Inflammatory macrophage treated with lipopolysaccharide for 1 hour (primary cell): ENCODE measurements around the gene SLC36A1.
A peak's percentile ranks its signal among the peaks of the same experiment; 100 is the strongest.

Experiments used
- DNase-seq, 2 donors: peaks; one replicate each; pipeline ENCODE4 v3.0.0-alpha.2; 2020 to 2022

Gene SLC36A1

GRCh38 chr5:151451626-151452520, 4.5 kb downstream of the SLC36A1 start:
- peak; percentile 24 to 31 for DNase-seq

- no peak for DNase-seq
Observed at GRCh38 chr5:151454166-151454565, 6.8 kb downstream of the SLC36A1 start.

GRCh38 chr5:151454889-151455288, 7.5 kb downstream of the SLC36A1 start:
- no peak for DNase-seq

GRCh38 chr5:151456321-151456940, 9.0 kb downstream of the SLC36A1 start:
- DNase-seq = no peak

DNA sequence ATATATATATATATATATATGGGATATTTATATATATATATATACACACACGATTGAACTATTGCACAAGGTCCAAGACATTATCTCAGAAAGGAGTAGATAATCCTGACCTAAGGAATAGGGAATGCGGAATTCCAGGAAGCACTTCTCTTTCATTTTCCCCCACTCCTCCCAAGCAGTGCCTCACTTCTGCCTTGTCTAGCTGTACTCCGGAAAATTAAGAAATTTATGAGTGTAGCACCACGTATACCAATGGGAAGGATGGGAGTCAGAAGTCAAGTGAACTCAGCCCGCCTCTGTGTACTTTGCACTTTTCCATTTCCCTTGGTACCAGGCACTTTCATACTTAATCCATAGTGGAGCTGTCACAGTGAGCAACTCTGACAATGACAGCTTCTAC, 10.9 kb downstream of the SLC36A1 start:
- DNase-seq = no peak

DNA sequence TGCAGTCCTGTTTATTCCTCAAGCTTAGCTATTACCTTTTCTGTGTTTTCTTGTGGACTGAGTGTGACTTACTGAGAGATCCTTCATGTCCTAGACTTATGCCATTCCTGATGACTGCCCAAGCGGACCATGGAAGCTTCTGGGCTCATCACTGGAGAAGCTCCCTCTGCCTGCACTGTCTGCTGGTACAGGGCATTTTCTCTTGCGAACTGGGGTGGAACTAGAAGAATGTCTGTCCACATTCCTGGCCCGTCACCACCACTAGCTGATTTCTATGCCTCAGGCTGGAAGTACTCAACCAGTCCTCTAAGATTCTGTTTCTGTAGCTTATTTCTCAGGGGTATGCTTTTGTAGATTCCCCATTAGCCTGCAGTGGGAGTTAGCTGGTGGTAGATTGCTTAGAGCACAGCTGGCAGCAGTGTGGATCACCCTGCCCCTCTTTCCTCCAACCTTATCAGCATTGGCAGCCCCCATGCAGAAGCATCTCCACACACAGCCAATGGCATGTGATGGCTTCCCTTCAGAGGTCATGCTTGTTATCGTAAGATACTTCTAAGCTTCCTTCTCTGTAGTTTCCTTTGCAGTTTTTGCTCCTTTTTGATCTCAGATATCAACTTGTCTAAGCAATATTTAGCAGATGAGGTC, 12.4 kb downstream of the SLC36A1 start:
- DNase-seq = no peak

GRCh38 chr5:151461312-151461711, 13.9 kb downstream of the SLC36A1 start:
- no peak for DNase-seq

- DNase-seq = no peak
Observed at GRCh38 chr5:151463137-151464029, 16.0 kb downstream of the SLC36A1 start.

DNA sequence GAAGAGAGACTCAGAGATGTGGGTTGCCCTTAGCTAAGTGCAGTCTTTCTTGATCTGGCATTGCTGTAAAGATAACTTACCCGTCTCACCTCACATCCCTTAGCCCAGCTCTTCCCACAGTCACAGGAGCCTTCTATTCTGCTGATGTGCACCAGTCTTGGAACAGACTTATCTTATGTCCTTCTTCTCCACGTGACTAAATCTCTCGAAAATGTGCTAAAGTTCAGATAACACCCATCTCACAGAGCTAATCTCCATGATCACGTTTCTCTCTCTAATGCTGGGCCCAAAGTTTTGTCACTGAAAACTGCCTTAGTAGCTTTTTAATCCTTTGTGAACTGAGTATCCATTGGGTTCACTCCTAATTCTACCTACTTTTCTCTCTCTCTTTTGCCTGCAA, 16.7 kb downstream of the SLC36A1 start:
- no peak for DNase-seq

DNA sequence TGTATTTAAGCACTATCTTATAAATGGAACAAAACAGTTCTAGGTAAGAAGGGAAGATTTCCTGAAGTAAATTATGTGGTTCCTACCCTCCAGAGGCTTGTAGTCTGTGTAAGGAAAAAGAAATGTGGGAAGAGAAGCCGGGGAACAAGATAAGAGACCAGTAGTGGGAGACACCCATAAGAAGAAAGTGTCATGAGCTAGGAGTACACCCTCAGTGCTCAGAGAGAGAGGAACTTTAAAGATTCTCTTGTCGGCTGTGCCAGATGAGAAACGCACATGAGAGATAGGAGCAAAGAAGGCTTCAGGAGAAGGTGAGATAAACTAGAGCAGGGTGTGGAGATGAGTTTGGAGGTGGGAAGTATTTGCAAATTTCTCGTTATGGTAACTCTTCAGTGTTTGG, 18.1 kb downstream of the SLC36A1 start:
- no peak for DNase-seq

DNA sequence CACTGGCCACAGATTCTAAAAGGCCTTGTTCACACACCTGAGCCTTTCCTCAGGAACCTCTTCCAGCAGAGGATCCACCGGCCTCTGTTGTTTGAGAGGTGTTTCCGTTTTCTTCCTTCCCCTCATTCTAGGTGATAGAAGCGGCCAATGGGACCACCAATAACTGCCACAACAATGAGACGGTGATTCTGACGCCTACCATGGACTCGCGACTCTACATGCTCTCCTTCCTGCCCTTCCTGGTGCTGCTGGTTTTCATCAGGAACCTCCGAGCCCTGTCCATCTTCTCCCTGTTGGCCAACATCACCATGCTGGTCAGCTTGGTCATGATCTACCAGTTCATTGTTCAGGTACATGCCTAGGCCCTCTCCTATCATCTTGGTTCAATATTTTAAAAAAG, 20.2 kb downstream of the SLC36A1 start:
- no peak for DNase-seq

DNA sequence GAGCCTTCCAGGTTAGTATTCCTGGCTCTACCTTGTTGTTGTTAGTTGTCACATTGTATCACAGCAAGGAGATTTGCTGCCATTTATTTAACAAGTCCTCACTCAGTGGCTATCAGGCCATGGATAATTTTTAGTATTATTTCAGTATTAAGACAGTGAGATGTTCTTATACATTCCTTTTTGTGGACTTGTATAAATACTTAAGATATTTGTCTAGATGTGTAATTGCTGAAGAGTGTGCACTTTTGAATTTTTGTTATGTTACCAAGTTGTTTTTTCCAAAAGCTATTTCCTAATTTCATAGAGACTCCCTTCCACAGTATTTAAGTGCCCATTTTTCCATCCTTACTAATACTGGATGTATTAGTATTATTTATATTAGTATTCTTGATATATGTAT, 22.0 kb downstream of the SLC36A1 start:
- DNase-seq = no peak

DNA sequence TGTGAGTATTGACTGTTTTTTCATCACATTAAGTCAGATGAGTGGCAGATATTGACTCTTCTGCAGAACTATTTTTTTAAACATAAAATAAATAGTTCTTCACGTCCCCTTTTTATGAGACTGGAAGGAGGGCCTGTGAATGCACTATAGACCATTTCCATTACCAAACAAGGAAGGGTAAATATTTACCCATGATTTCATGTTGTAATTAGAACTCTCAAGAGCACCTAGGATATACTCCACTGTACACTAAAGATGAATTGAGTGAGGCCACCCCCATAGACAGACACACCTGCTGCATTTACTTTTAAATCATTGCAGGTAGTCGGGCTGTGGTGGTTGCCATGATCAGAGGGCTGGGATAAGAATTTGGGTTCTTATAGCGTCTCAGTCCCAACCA, 22.6 kb downstream of the SLC36A1 start:
- no peak for DNase-seq

DNA sequence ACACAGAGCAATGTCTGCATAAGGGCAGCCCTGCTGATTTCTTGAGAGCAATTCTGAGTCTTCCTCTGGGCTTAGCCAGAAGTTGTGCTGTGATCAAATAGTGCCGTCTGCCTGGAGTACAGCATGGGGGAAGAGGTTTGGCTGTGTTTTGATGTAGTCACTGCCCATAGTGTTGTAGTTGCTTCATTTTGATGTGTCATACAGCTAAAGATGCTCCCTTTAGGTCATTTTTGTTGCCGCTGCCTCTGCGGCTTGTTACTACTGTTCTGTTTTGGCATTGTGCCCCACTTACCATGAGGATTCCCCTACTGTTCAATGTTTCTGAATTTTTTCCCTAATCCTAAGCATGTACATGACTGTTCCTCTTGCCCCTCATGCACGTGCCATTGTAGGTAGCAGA, 23.0 kb downstream of the SLC36A1 start:
- DNase-seq = peak in 1 of 2 donors; percentile 33

DNA sequence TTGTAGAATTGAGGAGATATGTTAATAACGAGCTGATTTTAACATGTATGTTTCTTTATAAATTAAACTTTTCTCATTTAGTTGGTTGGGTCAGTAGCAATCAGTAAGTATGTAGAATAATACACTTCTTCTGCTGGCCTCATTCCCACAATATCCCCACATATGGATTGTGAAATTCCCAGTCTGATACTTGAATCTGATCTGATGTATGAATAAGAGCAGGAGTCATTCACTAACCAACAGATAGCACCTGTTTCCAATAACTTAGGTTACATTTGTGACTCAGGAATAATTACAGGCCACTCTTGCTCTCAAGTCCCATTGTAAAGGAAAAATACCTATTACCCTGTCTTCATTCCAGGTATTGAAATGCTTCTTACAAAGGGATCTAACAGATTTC, 23.9 kb downstream of the SLC36A1 start:
- no peak for DNase-seq

GRCh38 chr5:151474799-151475198, 27.4 kb downstream of the SLC36A1 start:
- no peak for DNase-seq

GRCh38 chr5:151475388-151475787, 28.0 kb downstream of the SLC36A1 start:
- DNase-seq = no peak

DNA sequence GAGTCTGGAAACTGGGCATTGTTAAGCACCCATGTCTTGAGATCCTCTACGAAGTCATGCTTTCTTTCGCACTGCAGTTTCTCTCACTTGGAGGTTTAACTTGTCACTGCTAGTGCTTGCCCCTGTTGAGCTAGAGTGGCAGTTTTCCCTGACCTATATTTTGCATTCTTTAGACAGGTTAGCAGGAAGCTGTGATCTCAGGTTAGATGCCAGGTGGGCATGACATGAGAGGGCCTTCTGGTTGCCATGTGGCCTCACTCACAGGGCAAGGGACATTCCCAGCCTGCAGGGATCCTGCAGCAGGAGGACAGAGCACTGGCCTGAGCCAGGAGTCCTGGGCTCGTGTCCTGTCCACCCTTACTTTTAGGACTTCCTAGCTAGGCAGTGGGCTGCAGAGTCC, 28.6 kb downstream of the SLC36A1 start:
- DNase-seq = no peak

DNA sequence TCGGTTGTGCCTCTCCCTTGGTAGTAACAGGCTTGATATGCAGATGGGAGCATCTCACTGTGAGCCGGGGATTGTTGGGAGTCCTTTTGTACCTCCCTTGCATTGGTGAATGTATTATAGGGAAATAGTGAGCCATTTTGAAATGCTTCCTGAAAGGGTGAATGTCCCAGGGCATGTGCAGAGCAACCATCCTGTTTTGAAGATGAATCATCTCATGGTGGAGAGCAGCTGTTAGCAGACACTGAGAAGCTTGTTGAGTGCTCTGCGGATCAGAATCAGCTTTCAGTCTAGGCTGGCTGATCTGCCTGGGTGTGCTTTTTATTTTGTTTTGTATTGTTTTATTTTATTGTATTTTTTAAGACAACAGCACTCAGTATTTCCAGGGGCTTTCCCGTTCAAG, 29.7 kb downstream of the SLC36A1 start:
- DNase-seq = no peak

DNA sequence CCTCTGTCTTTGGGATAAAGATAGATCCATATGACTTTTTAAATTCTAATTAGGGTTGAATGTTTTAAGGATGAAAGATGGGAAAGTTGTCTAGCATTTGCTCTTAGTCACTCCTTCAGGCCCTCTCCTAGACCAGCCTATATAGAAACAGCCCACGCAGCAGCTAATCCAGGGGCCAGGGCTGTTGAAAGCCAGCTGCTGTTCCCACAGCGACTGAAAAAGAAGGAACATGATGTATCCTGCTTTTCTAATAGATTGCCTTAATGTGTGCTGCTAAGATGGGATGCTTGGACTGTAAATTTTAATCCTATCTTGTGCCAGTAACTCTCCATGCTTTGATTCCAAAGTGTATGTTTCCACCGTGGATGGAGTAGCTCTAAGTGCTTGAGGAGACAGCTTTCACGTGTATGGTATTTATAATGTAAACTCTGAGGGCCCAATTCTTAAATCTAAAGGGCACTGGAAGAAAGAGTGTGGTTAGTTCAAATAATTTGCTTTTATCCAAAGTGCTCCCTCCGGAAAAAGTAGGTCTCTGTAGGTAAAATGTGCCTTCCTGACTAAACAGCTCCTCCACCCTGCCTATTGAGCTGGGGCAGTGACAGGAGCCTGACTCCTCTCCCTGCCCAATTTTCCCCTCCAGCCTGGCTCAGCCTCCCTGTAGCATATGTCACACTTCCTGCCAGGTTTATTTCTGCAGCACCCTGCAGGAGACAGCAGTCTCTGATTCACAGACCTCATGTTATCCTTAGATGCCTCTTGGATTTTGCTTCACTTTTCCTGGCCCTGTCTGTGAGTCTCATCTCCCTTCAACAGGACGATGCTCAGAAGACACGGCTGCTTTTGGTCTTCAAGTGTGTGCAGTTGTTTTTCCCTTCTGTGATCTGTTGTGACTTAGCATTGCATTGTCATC, 33.2 kb downstream of the SLC36A1 start:
- peak in 1 of 2 donors; percentile 51 for DNase-seq

GRCh38 chr5:151483176-151483575, 35.8 kb downstream of the SLC36A1 start:
- DNase-seq = peak; percentile 83 to 92

DNA sequence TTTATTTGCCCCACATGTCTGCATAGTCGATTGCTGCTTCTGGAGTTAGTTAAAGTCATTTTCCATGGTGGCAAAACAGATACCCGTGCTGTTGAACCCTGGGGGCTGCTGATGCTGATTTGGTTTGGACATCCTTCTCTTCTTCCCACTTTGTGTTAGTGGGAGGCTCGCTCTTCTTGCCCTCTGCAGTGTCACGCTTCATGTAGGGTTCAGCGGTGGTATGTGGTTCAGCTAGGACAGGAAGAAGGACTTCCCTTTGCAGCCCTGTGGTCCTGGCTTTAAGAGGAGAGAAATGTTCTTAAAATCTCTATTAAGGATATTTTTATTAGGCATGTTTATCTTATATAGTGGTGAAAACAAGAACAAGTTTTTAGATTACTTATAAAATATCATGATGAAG, 36.2 kb downstream of the SLC36A1 start:
- peak; percentile 37 to 40 for DNase-seq
